Measurements from ENCODE around the gene APOD.
"Not testable (repeated sequence)": the region's sequence is repeated elsewhere in the genome, so short reads cannot be mapped to it uniquely, and the experiment has no call there.

The APOD gene

GRCh38 chr3:195583831-195584542 is at the start of gene APOD:
APOD (minus strand) TSS chr3:195583940; CDS start chr3:195579461, 4,479 bp downstream.
- DNase-seq: peak; percentile 20

DNA sequence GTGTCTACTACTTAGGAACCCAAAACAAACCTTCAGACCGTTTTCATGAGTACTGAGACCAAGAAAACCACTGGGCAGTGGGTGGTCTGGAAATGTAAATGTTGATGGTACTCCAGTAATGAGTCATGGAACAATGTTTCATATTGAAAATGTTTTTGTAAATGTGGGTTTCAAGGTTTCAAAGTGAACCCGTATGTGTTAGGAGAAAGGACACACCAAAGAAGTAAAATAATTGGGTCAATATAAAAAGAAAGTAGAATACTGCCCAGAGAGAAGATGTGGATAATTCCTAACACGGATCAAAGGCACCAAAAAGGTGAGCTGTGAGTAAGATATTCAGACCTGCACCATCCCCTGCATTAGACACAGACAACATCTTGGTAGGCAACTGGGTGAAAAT is 49.6 kb upstream of the APOD start:
- DNase-seq: not testable (repeated sequence)

- not testable (repeated sequence) for DNase-seq
Observed at GRCh38 chr3:195632501-195633185, 48.9 kb upstream of the APOD start.

DNA sequence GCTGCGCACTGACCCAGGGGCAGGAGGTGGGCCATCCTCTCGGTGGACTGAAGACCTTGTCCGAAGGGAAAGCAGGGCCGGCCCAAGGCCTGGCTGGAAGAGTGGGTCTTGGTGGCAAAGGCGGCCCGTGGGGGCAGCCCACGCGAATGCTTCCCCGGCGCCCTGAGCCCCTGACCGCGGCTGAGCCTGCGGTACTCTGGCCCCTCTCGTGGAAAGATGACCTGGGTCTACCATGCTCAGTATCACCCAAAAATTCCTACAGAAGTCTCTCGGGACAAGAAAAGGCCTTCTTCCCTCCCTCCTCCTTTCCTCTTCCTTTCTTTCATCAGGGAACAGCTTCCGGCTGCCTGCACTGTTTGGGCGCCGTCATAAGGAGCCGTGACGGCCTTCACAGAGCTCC is 48.3 kb upstream of the APOD start:
- not testable (repeated sequence) for DNase-seq

GRCh38 chr3:195630938-195631495 is 47.3 kb upstream of the APOD start:
- not testable (repeated sequence) for DNase-seq

DNA sequence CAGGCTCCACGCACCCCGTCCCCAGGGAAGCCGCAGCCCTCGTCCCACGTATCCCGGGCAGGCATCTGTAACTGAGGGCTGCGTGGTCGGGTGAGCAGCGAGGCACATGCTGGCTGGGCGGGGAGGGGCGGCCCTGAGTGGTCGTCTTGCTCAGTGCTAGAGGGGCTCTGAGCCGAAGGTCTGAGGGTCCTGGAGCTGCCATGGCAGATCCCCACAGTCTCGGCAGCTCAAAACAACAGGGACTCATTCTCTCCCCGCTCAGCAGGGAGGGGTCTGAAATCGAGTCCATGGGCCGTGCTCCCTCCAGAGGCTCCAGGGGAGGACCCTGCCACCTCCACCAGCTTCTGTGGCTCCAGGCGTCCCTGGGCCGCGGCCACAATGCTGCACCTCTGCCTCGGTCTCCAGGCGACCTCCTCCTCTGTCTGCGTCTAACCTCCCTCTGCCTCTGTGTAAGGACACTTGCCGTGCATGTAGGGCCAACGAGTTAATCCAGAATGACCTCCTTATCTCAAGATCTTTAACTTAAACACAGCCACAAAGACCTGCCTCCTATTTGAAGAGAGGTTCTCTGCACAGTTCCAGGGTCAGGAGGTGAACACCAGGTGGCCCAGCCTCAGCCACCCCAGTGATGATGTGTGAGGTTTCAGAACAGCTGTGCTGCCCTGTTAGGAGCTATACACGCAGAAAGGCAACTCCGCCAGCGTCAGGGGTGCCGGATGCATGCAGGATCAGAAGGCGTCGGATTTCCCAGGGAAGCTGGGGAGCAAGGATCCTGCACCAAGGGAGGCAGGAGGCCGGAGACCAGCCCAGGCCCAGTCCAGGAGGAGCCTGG is 46.6 kb upstream of the APOD start:
- not testable (repeated sequence) for DNase-seq

- not testable (repeated sequence) for DNase-seq
Observed at GRCh38 chr3:195629682-195630081, 45.9 kb upstream of the APOD start.

GRCh38 chr3:195628386-195628920 is 44.7 kb upstream of the APOD start:
- DNase-seq: not testable (repeated sequence)

- not testable (repeated sequence) for DNase-seq
Observed at GRCh38 chr3:195627515-195628385, 44.0 kb upstream of the APOD start.

DNA sequence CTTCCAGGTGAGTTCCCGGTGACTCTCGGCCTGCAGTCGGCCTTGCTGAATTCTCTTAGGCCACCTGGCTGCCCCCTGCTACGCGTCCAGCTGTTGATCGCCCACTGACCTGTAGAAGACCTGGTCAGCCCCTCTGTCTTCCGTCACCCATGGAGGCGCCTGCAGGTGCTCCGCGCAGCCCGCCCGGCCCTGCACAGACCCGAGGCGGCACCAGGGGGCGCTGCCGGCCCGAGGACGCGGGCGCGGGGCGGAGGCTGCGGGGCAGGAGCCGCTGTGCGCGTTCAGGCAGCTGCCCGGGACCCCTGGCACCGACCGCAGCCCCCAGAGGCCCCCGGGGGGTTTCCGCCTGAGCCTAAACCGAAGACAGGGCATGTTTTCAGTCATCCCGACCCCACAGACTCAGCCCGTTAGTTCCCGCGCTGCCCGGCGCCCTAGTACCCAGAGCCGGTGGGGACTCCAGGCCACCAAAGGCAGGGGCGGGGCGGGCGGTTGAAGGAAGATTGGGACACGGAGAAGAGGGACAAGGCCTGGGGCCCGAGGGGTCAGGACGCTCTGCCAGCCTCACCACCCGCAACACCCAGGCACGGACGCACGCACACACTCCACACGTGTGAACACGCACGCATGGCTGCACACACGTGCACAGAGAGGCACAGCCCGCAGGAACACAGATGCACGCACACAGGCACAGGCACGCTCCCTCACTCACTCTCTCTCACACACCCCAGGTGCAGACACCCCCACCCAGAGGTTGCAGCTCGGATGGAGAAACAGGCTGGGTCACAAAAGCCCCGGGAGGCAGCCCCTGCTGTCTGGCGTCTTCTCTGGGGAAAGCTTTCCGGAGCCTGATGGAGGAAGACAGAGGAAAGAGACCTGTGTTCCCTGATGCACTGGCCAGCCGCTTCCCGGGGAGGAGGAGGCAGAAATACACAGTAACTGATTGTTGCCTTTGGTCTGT is 41.1 kb upstream of the APOD start:
- DNase-seq: not testable (repeated sequence)

GRCh38 chr3:195624171-195624570 is 40.4 kb upstream of the APOD start:
- DNase-seq: not testable (repeated sequence)

DNA sequence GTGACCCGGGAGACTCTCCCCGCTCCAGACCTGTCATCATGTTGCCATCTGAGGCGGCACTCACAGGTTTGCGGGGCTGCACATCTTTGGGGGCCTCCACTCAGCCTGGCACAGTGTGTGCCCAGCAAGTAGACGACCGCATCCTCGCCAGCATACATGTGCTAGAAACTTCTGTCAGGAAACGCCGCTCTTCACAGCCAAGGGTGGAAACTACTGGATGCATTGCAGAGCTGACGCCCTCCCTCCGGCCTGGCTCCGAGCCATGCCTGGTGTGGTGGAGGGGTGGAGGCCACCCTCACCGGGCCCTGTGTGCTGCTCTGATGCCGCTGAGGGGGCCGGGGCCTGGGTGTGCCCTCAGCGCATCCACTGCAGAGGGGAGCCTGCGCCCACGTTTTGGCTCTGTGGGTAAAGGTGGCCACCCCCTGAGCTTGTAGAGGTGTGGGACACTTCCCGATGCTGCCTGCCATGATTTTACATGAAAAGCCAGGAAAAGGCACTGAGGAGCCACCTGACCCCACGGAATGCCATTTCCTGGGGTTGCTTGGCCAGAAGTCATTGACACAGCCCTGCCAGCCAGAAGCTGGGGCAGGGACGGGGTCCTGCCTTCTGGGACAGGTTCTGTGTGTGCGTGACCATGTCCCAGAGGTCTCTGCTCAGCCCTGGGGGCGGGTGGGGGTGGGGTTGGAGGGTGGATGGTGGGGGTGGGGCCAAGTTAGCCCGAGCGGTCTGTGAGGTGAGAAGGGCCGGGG is 39.7 kb upstream of the APOD start:
- DNase-seq: not testable (repeated sequence)

- not testable (repeated sequence) for DNase-seq
Observed at GRCh38 chr3:195622523-195623170, 38.9 kb upstream of the APOD start.

DNA sequence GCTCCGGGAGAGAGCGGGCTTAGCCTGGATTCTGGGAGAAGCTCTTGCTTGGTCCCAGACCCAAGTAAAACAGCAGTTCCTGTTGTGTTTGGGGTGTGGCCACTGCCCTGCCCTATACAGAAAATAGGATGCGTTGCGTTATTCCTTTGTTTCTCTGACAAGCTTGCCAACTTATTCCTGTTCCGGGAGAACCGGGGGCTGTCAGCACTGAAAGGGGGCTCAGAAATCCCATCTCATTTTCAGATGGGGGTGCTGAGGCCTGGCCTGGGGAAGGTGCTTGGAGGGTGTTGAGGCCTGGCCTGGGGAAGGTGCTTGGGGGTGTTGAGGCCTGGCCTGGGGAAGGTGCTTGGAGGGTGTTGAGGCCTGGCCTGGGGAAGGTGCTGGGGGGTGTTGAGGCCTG is 38.3 kb upstream of the APOD start:
- not testable (repeated sequence) for DNase-seq

- DNase-seq: not testable (repeated sequence)
Observed at GRCh38 chr3:195621095-195621494, 37.4 kb upstream of the APOD start.

GRCh38 chr3:195620476-195620875 is 36.7 kb upstream of the APOD start:
- not testable (repeated sequence) for DNase-seq

DNA sequence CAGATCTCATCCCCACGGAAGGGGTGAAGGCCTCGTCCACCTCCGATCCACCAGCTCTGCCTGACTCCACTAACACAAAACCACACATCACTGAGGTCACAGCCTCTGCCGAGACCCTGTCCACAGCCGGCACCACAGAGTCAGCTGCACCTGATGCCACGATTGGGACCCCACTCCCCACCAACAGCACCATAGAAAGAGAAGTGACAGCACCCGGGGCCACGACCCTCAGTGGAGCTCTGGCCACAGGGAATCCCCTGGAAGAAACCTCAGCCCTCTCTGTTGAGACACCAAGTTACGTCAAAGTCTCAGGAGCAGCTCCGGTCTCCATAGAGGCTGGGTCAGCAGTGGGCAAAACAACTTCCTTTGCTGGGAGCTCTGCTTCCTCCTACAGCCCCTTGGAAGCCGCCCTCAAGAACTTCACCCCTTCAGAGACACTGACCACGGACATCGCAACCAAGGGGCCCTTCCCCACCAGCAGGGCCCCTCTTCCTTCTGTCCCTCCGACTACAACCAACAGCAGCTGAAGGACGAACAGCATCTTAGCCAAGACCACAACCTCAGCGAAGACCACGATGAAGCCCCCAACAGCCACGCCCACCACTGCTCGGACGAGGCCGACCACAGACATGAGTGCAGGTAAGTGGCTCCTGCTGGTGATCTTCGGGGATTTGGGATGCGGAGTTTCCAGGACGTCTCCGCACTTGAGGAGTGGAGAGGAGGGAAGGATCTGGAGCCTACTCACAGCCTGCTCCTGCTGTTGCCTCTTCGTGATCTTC is 36.0 kb upstream of the APOD start:
- not testable (repeated sequence) for DNase-seq
